GM06990 (cell line): ENCODE results near the gene GNRH2.
"Not testable (repeated sequence)": the region's sequence is repeated elsewhere in the genome, so short reads cannot be mapped to it uniquely, and the experiment has no call there.

Experiments
- DNase-seq: peaks from one replicate; pipeline ENCODE4 v3.0.0-alpha.2; 2011; ENCODE audit not compliant: insufficient read length; ENCODE audit errors: extremely low read depth
- H3K27me3 ChIP-seq: replicated peaks from 2 replicates; pipeline ENCODE4 v1.6.0; 2011; ENCODE audit warnings: low read length; ENCODE audit not compliant: control insufficient read depth, insufficient read depth
- H3K36me3 ChIP-seq: 2 replicates; pipeline ENCODE4 v1.5.1; 2011; ENCODE audit warnings: low read length; ENCODE audit not compliant: control insufficient read depth, insufficient read depth
- H3K4me3 ChIP-seq: replicated peaks from 2 replicates; pipeline ENCODE4 v1.5.1; 2011; ENCODE audit warnings: low read depth, mild to moderate bottlenecking, control low read depth, low read length
- CTCF ChIP-seq: IDR thresholded peaks from 2 replicates; pipeline ENCODE4 v1.5.1; 2011; ENCODE audit warnings: low read length, control low read depth, mild to moderate bottlenecking, inconsistent platforms; ENCODE audit not compliant: insufficient read depth, poor library complexity, severe bottlenecking

Gene GNRH2

GRCh38 chr20:3021327-3021726 is 22.1 kb upstream of the GNRH2 start:
- no peak for TF ChIP-seq CTCF
- peaks cover 10% of the 10 kb centered on the region for H3K36me3 ChIP-seq
- H3K4me3 ChIP-seq = no peak overlapping the region
- no peaks in the 10 kb centered on the region for H3K27me3 ChIP-seq
- DNase-seq = no peak

- no peaks in the 10 kb centered on the region for H3K27me3 ChIP-seq
- peaks cover 13% of the 10 kb centered on the region for H3K36me3 ChIP-seq
- no peak overlapping the region for H3K4me3 ChIP-seq
- no peak for TF ChIP-seq CTCF
- no peak for DNase-seq
These were observed 21.6 kb upstream of the GNRH2 start for GRCh38 chr20:3021777-3022176.

GRCh38 chr20:3022559-3023490 is 20.6 kb upstream of the GNRH2 start:
- not testable (repeated sequence) for H3K27me3 ChIP-seq, H3K4me3 ChIP-seq, DNase-seq
- H3K36me3 ChIP-seq = peaks cover 18% of the 10 kb centered on the region

- Histone ChIP-seq H3K36me3 (peaks cover 26% of the 10 kb centered on the region), H3K27me3 (no peaks in the 10 kb centered on the region), H3K4me3 (no peak overlapping the region)
- no peak for TF ChIP-seq CTCF
- DNase-seq = no peak
These were observed 15.4 kb upstream of the GNRH2 start for GRCh38 chr20:3027987-3028386.

GRCh38 chr20:3031524-3032147 is 11.8 kb upstream of the GNRH2 start:
- H3K36me3 ChIP-seq = peaks cover 28% of the 10 kb centered on the region
- no peak for TF ChIP-seq CTCF
- DNase-seq = no peak
- H3K27me3 ChIP-seq = no peaks in the 10 kb centered on the region
- H3K4me3 ChIP-seq = no peak overlapping the region

GRCh38 chr20:3032624-3033023 is 10.8 kb upstream of the GNRH2 start:
- no peak for TF ChIP-seq CTCF
- Histone ChIP-seq H3K27me3 (no peaks in the 10 kb centered on the region), H3K36me3 (peaks cover 31% of the 10 kb centered on the region), H3K4me3 (no peak overlapping the region)
- no peak for DNase-seq
